Stimulated activated CD8-positive, alpha-beta memory T cell treated with anti-CD3 and anti-CD28 coated beads, Interleukin-2, amount 100 ng/mL, for 48 hours (primary cell): Measurements from ENCODE around the gene KLHL9.
"Not testable (repeated sequence)": the region's sequence is repeated elsewhere in the genome, so short reads cannot be mapped to it uniquely, and the experiment has no call there.

Source experiments
- DNase-seq, 2 donors: peaks; one replicate each; pipeline ENCODE4 v3.0.0-alpha.2; 2020; ENCODE audit warnings: low read depth in 2 of 2

The KLHL9 gene

DNA sequence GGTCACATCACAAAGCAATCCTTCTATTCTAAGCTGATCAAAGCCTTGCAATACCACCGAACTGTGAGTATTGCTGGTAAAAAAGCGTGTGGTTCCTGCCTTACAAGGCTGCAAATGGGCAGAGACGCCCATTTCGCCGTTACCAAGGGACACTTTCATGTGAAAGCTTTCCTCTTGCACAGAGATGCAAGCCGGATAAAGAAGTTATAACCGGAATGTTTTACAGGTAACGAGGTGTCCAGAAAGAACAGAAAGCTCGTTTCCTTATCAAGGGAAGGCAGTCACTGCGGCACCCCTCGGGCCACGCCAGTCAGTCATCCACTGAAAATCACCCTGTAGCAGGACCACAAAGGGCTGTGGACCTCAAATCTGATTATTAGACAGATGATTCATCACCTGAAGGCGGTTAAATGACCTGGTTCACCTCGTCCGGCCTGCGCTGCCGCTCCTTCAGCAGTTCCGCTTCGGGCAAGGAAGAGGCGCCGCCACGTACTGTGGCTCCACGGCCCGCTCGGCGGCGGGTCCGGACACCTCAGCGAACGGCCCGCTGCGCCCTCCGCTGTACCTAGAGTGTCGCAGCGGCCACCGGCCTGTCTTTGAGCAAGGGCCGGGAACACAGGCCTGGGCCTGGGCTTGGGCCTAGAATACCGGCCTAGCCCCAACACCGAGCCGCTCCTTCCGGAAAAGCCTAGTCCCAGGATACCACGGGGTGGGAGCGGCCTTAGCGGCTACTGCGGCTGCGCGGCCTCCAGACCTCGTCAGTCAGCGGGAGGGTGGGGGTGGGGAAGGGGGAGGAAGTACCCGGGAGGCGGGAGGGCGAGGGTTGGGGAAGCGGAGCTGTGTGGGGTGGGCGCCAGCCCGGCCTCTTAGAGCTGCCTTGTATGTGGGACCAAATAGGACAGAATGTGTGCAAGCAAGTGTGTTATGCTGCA lies at the start of gene KLHL9:
TSS of gene KLHL9 (minus strand) at position 704 of the 932 bp plus-strand sequence. CDS start at position 159, 545 bp downstream.
- DNase-seq, result peak; percentile 81 to 85

DNA sequence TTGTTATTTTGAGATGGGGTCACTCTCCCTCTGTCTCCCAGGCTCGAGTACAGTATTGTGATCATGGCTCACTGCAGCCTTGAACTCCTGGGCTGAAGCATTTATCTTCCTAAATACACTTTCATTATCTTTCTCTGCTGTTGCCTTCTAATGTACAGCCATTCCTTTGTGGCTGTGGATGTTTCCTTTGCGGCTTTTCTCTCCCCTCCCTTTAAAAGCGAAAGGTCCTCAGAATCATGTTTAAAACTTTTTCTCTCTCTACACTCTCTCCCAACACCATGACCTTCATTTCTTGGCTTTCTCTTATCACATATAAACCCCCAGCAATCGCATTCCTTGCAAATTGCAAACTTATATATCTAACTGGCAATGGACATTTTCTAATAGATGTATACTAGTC lies 48.4 kb upstream of the KLHL9 start:
- no peak for DNase-seq

DNA sequence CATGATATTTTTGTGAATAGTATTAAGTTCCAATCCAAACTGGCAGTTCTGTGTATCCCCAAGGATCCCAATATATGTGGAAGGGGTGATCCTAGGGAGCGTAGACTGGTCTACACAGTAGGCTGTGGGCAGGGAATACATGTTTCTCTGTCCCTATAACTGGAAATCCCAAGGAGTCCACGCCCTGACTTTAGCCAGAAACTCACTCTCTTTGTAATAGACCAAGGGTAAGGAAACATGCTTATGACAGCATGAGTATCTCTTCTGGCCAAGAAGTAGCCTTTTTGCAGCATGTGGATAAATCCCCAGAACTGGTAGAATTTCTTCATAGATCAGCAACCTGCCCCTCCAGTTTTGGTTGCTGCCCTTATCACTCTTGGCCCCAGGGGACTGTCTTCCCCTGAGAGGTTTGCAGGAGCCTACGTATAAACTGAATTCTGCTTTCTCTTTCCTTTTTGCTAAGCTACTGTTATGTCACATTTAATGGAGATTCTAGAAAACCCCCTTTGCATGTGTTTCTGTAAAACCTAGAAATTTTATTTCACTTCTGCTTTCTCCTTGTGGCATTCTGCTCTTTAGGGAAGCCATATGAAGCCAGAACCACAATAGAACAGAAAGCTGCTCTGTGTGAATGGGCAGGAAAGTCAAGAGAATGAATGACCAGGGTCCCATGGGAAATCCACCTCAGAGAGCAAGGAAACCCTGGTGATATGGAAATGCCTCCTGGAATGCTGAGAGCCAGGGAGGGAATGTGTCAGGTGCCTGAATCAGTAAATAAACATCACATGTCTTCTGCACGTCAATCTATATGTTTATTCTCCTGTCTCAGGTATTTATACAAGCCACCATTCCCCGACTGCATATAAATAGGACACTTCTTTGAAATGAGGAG lies 46.5 kb upstream of the KLHL9 start:
- no peak for DNase-seq

- DNase-seq, result not testable (repeated sequence)
Measured at GRCh38 chr9:21371467-21371866, 36.3 kb upstream of the KLHL9 start.

- DNase-seq, result no peak
Measured at GRCh38 chr9:21367957-21368356, 32.8 kb upstream of the KLHL9 start, which contains the start of gene IFNA13. IFNA13 (minus strand) TSS chr9:21368057; CDS start chr9:21368010, 47 bp downstream.

DNA sequence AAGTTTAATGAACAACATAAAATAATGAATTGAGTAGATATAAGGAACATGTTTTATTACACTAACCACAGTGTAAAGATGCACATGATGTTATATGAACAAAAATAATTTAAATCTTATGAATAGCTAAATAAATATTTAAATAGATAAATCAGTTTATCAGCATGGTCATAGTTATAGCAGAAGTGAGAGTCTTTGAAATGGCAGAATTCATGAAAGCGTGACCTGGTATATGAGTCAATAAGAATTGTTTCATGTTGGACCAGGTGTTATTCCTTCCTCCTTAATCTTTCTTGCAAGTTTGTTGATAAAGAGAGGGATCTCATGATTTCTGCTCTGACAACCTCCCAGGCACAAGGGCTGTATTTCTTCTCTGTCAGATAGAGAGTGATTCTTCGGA lies 32.0 kb upstream of the KLHL9 start:
- DNase-seq, result not testable (repeated sequence)

DNA sequence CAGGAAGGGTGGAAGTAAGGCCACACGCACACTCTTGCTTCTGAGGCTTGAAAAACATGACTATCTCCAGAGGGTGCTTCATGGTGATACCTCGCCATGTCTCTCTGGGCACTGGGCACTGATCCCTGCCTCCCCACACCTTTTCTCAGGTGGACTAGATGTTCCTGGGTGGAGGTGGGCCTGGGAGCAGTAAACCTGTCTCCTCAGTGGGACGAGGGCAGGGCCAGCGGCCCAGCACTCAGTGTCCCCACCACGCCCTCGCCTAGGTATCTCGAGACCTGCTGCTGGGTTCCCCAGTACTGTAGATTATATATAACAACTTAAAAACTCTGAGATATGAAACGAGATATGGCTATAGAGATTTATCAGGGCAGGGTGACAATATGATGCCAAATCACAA lies 27.1 kb upstream of the KLHL9 start:
- DNase-seq, result no peak

DNA sequence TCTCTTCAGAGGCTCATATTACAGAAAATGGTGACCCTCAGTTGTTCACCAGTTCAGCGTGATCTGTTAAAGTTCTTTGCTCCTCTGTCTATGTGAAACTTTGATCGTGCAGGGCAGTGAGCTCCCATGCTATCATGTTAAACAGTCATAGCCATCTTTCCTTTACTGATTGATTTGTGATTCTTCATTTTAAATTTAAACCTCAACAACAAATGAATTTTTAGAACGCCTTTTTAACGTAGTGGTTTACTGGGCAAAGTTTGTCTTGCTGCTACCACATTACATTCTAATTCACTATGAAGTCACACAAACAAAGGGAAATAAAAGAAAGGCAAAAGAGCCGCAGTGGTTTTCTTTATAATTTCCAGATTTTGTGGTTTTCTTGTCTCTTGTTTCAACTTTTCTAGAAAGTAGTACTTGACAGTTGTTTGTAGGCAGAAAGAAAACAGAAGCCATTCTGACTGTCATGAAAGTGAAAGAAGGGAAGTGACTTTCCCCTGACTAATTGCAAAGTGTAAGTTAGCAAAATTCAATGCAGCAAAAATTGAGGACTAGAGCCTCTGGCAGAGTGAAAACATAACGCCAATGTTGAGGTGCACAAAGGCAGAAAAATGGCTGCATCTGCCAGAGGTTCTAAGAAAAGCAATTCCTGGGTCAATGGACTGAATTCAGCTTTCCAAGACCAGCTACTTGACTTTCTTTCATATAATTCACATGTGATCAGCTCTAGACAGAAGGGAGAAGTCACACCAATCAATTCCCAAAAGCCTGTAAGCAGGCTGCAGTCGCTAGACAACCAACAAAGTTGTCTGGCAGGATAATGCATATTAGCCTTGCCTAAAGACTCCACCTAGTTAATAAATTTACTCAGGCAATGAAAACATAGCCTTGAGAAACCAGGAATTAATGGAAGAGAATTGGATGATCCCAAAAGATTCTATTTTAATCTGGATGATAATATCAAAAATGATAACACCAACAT lies 22.6 kb upstream of the KLHL9 start:
- no peak for DNase-seq

- DNase-seq, result no peak
Measured at GRCh38 chr9:21350787-21351186, 15.6 kb upstream of the KLHL9 start, which contains the start of gene IFNA6. IFNA6 (minus strand) TSS chr9:21350887; CDS start chr9:21350887, 0 bp downstream.

GRCh38 chr9:21348430-21348970 lies 13.3 kb upstream of the KLHL9 start:
- no peak for DNase-seq

DNA sequence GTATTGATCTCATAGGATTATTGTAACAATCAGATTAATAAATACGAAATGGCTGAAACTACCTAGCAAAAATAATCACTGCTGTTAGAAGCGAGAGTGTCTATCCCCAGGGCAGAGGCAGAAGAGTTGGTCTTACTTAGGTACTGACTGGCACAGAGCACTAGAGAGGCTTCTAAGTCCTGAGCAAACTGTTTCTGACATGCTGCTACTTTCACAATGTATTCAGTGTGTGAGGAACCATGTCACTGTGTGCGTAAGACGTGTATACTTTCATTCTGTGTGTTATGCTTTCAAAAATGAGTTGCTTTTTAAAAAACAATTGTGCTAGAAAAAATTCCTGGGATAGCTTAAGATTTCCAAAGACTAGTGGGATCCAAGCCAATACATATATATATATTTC lies 5.5 kb upstream of the KLHL9 start:
- no peak for DNase-seq

- no peak for DNase-seq
Measured at GRCh38 chr9:21336457-21336856, 1.3 kb upstream of the KLHL9 start.

- no peak for DNase-seq
Measured at GRCh38 chr9:21333226-21333625, 2.0 kb downstream of the KLHL9 start.

- DNase-seq, result no peak
Measured at GRCh38 chr9:21331676-21332402, 3.4 kb downstream of the KLHL9 start.

GRCh38 chr9:21326526-21327139 lies 8.6 kb downstream of the KLHL9 start:
- DNase-seq, result no peak

DNA sequence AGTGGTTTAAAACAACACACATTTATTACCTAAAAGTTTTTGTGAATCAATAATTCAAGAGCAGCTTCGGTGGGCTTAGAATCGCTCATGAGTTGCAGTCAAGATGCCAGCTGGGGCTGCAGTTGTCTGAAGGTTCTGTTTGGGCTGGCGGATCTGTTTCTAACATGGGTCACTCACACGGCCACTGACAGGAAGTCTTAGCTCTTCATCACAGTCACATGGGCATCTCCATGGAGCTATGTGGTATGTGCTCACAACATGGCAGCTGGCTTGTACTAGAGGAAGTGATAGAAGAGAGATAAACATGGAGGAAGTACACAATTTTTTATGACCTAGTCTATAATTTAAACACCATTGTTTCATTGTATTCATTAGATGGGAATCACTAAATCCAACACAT lies 11.2 kb downstream of the KLHL9 start:
- no peak for DNase-seq

- no peak for DNase-seq
Measured at GRCh38 chr9:21322911-21323461, 12.2 kb downstream of the KLHL9 start.

DNA sequence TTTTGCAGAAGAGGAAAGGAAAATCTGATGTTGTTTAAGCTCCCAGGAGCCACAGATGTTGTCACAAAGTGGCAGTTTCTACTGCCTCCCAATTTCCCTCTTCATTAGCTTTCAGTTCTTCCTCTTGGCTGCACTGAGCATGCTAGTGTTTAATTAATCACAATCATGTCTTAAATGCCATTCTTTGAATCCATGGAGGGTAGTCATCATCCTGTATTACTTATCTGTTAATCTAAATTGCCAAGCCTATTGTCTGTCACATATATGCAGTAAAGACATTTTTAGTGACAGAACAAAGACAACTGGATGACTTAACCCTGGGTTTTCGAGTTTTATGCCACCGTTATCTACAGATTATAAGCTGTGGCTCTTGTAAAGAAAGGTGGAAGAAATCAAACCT lies 14.7 kb downstream of the KLHL9 start:
- DNase-seq, result no peak
